ENCODE results near the gene MYD88.

MYD88 gene

DNA sequence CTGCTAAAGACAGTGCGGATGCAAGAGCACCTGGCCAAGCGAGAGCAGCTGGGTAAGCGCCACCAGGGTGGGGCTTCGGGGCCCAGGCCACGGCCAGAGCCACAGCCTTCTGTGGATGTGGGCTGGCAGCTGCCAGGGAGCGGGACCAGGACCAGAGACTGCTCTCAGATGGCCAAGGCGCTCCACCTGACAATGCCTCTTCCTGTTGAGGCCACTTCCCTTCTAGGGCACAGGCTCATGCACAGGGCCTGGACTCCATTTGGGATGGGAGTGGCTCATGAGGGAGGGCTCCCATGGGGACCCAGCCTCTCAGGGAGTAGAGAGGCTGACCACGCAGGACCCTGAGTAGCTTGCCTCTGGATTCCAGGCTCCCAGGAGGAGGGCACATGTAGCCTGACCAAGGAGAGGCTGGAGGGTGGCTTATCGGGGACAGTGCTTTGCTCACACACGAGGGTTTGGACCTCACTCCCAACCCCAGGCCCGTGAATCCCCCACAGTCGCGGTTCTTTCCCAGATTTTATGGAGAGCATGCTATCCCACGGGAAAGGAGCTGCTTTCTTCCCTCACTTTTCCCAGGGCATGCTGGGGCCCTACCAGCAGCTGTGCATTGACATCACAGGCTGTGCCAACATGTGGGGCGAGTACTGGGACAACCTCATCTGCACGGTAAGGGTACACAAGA is 26.6 kb upstream of the MYD88 start:
- H3K4me3 ChIP-seq (ENCODE audit: low read depth, low read length) = no peak overlapping the region

DNA sequence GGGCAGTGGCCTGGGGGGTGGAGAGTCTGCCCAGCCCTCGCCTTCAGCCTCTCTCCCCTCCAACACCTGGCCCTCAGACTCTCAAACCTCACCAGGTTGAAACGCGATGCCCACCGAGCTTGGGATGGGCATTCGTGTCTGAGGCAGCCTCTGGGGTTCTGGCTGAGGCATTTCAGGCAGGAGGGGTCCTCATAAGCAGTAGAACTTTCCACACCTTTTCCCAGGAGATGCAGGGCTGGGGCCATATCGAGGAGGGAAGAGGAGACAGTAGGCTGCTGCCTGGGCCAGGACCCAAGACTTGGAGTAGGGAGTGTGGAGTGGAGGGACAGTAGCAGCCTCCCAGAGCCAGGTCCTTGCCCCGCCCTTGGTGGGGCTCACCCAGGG is 26.1 kb upstream of the MYD88 start:
- no peak overlapping the region for H3K4me3 ChIP-seq (ENCODE audit: low read depth, low read length)

DNA sequence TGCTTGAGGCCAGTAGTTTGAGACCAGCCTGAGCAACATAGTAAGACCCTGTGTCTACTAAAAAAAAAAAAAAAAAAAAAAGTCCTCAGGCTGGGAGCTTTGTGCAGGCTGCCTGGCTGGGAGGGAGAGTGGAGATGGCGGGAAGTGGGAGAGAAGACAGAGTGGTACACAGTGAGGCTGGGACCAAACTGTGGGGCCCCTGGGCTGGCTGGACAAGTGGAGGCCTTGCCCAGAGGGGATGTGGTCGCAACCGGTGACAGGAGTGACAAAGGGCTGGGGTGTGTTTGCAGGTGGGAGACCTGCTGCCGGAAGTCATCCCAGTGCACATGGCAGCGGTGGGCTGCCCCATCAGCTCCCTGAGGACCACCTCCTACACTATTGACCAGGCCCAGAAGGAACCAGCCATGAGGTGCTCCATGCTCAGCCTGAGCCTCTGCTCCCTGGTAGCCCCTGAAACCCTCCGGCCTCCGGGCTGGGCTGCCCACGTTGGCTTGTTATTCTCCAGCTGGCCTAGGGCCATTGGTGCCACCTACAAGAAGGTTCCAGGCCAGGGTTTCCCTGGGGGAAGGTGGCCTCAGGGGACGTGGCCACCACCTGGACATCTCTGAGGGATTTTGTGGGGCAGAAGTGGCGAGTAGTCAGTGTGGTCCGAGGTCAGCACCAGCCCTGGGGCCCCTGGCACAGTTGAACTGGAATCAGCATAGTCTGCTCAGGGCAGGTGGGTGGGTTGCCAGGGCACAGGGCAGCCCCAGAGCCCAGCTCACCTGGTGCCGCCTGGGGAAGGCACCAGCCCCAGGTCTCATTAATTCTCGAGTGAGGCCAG is 24.2 kb upstream of the MYD88 start:
- no peak overlapping the region for H3K4me3 ChIP-seq (ENCODE audit: low read depth, low read length)

DNA sequence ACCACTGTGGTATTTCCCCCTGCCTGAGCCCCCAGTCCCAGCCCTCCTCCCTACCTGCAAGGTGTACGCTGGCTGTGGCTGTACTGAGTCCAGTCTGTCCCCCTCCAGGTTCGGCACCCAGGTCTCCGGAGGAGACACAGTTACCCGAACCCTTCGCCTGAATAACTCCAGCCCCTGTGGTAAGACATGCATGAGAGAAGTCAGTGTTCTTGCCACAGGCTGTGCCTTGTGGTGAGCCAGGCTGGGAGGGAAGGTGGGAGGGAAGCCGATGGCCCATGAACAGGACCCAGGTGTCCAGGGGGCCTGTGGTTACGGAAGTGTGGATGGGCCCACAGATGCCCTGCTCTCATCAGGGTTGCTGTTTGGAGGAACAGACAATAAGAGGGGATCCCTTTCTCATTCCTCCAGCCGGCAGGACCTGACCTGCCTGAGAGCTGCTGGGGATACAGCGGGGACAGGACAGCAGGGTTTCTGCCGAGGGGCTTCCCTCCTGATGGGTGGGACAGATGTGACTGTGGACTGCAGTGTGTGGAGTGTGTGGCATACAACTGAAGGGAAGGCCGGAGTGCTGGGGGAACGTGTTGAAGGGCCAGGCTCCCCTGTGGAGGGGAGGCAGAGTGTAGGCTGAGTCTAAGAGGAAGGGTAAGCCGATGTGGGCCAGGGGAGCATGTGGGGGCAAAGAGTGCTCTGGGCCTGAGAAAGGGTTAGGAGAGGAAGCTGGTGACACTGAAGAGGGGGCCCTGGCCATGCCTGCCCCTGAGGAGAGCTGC is 23.4 kb upstream of the MYD88 start:
- no peak overlapping the region for H3K4me3 ChIP-seq (ENCODE audit: low read depth, low read length)

DNA sequence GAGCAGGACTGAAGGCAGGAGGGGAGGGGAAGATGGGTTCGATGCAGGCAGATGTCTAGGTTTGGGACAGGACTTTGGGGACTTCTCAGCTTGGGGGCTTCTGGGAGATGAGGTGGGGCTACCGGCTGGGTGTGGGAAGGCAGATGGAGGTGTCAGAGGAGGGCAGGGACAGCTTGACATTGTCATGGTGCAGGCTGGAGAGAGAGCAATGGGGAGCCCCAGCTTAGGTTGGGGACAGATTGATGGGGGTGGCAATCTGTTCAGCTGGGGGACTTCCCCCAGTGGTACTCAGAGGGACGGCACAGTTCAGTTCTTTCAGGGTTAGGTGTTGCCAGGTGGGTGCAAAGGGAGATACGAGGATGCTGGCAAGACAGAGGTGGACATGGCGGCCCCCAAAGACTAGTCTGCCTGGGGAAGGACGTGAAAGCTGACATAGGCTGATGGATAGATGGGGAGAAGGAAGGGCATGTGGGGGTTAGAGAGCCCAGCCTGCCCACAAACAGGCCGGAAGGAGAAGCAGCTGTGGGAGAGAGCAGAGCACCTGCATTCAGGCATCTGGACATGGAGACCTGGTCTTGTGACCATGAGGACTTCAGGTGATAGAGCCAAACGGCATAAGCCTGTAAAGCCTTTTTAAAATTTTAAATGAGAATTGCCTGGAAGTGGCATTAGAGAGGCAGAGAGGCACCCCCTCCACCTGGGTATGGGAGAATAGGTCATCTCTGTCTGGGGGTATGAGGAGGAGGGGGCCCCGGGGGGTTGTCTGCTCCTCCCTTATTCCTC is 22.6 kb upstream of the MYD88 start:
- no peak overlapping the region for H3K4me3 ChIP-seq (ENCODE audit: low read depth, low read length)

DNA sequence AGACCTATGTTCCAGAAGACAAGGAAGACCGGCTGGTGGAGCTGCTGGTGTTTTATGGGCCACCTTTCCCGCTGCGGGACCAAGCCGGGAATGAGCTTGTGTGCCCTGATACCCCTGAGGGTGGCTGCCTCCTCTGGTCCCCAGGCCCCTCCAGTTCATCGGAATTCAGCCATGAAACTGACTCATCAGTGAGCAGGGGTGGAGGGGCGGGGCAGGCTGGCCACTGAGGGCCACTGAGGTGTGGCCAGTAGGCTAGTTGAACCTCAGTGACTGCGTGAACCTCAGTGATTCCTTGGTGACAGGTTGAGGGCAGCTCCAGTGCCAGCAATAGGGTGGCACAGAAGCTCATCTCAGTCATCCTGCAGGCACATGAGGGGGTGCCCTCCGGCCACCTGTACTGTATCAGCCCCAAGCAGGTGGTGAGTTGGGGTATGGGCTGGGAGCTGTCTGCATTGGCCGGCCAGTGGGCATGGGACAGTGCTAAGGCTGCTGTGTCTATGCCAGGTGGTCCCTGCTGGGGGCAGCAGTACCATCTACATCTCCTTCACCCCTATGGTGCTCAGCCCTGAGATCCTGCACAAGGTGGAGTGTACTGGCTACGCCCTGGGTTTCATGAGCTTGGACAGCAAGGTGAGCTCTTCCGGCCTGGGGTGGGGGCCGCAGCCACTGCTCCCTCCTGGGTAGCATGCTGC is 21.8 kb upstream of the MYD88 start:
- H3K4me3 ChIP-seq (ENCODE audit: low read depth, low read length) = no peak overlapping the region

DNA sequence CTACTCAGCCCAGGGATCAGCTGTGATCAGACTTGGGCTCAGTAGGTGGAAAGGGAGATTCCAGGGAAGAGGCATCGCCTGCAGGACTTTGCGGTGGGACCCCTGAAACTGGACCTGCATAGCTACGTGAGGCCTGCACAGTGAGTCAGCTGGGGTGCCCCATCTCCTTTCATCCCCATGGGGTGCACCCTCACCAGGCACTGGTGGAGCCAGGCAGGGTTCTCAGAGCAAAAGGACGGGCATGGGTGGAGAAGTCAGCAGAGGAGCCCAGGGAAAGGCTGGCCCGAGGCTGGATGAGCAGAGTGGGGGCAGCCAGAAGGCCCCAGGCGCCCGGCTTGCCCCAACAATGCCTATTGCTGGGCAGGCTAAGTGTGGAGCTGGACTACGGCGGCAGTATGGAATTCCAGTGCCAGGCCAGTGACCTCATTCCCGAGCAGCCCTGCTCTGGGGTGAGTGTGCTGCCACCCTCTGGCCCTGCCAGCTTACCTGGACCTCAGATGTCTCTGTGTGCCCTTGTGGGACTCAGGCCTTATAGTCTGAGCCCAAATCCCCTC is 21.2 kb upstream of the MYD88 start:
- no peak overlapping the region for H3K4me3 ChIP-seq (ENCODE audit: low read depth, low read length)

DNA sequence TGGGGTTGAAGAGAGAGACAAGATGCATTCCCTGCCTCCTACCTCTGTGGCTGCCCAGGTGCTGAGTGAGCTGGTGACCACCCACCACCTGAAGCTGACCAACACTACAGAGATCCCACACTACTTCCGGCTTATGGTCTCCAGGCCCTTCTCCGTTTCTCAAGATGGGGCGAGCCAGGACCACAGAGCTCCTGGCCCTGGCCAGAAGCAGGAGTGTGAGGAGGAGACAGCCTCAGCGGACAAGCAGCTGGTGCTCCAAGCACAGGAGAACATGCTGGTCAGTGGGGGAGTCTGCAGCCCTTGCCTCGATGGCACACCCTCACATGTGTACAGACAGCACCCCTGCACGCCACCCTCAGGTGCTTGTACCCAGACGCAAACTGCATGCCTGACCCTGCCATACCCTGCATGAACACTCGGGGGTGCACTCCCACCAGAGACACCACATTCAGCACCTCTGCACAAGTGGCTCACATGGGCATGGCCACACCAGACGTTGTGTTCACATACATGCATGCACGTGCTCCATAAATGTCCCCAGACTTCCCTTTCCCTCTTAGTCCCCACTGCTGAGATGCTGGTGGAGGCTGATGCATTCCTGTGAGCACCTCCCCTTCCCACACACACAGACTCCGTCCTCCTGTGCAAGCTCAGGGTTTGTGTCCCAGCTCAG is 20.6 kb upstream of the MYD88 start:
- no peak overlapping the region for H3K4me3 ChIP-seq (ENCODE audit: low read depth, low read length)

DNA sequence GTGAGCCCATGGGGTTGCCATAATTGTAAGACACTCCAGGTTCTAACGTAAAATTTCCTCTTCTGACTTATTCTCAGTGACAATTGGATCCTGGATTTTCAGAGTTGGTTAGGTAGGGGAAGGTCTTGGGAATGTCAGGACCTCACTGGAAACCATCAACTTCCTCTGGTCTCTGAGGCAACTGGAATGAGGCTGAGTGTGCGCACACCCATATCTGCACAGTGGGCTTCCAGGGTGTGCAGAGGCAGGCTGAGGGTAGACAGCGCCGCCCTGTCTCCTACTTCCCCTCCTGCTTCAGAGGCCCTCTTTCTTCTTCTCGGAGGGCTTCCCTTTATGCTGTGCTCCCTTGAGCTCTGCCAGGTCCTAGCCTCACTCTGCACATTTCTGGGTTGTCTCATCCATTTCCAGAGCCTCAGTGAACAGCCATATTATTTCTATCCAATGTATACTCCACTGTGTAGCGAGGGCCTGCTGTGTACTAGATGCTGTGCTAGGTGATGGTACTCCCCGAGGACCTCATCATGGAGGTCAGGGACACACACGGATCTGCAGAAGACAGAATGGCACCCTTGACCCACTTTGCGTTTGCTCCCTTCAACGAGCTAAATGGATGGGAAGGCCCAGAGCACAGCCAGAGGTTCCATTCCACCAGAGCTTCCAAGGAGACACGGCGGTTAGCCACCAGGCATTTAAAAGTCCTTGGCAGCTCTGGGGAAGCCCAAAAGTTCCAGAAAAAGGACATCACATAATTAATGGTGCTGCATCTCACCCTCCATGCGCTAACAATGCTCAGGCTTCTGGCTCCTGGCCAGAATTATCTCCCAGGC is 19.8 kb upstream of the MYD88 start:
- no peak overlapping the region for H3K4me3 ChIP-seq (ENCODE audit: low read depth, low read length)

DNA sequence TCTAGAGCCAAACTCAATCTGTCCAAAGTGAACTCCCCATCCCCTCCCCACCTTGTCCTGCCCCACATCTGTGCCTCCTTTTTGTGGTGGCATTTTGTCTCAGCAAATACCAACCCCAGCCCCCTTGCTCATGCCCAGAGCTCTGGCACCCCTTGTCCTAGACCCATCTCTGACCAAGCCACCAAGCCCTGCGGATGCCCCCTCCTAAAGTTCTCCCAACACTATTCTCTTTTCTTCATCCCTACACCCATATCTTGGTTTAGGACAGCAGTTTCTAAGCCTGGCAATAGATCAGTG is 19.3 kb upstream of the MYD88 start:
- H3K4me3 ChIP-seq (ENCODE audit: low read depth, low read length) = no peak overlapping the region

DNA sequence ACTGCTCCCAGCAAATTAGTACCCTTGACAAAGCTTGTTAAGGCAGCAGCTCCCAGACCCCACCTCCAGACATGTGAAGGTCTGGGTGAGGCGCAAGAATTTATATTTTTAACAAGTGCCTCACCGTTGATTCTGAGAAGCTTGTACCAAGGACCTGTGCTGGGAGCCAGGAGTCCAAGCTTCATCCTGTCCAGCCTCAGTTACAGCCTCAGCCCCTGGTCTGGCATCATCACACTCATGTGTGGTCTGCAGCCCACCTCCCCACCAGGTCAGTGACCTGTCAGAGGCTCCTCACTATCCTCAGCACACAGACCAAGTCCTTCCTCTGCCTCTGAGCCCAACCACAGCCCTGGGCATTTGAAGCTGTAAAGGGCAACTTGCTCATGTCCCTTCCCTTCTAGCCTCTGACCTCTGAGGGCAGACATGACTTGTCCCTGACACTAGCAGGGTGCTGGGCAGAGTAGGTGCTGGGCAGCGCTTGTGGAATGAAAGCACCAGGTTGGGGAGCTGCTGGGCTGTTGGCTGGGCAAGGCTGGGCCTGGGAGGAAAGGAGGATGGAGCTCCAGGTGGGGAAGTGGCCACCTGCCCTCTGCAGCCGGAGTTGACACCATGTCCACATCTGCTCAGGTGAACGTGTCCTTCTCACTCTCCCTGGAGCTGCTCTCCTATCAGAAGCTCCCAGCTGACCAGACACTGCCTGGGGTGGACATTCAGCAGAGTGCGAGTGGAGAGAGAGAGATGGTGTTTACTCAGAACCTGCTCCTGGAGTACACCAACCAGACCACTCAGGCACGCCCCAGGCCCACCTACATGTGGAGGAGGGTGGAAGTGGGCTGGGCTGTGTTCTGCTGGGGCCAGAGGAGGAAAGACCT is 18.4 kb upstream of the MYD88 start:
- no peak overlapping the region for H3K4me3 ChIP-seq (ENCODE audit: low read depth, low read length)

DNA sequence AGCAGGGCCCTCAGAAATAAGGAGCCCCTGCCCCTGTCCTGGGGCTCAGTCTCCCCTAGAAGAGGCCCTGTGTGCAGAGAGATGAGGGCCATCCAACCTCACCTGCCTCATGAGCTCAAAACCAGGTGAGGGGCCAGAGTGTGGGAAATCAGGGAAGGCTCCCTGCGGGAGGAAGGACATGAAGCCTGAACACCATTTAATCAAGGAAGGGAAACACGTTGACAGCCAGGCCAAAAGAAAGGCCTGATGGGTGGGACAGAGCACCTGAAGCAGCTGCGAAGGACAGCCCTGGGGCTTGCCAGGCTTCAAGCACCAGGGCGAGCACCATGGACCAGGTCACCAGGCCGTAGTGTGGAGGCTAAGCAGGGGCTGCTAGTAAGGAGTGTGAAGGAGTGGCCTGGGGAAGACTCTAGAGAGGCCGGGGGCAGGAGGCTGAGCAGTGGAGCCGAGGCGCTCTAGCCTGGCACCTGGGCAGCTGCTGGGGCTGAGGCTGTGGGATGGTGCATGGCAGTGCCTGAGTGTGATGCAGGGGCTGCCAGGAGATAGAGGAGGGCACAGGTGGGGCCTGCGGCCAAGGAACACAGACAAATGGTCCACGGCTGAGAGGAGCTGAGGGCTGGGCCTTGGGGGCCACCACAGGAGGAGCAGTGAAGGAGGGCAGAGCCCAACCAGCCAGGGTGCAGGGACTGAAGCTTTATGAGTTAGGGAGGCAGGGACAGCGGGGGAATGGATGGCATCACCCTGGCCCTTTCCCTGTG is 17.6 kb upstream of the MYD88 start:
- H3K4me3 ChIP-seq (ENCODE audit: low read depth, low read length) = no peak overlapping the region

DNA sequence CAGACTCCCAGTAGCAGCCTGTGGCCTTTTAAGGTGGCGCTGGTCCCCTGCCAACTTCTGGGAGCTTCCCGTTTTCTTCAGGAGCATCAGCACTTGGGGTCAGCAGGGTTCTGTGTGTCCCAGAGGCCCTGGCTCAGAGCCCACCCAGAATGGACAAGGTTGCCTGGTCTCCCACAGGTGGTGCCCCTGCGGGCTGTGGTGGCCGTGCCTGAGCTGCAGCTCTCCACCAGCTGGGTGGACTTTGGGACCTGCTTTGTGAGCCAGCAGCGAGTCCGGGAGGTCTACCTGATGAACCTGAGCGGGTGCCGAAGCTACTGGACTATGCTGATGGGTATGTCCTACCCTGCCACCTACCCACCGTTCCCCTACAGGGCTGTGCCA is 17.0 kb upstream of the MYD88 start:
- H3K4me3 ChIP-seq (ENCODE audit: low read depth, low read length) = no peak overlapping the region

DNA sequence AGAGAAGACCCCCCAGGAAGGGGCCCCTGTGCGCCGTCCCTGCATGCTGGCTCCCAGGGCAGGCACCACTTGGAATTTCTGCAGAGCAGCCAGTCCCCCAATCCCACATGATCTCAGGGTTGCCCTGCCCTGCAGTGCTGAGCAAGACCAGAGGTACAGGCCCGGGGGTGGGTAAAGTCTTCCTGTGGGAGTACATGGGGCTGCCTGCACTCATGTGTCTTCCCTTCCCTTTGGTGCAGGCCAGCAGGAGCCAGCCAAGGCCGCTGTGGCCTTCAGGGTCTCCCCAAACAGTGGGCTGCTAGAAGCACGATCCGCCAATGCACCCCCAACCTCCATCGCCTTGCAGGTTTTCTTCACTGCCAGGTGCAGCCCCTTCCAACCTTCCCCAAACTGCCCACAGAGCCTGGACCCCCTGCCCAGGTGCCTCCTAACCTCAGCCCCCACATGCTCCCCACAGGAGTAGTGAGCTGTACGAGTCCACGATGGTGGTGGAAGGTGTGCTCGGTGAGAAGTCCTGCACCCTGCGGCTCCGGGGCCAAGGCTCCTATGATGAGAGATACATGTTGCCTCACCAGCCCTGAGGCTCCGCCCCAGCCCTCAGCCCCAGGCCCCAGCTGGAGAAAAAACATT is 16.5 kb upstream of the MYD88 start:
- no peak overlapping the region for H3K4me3 ChIP-seq (ENCODE audit: low read depth, low read length)

DNA sequence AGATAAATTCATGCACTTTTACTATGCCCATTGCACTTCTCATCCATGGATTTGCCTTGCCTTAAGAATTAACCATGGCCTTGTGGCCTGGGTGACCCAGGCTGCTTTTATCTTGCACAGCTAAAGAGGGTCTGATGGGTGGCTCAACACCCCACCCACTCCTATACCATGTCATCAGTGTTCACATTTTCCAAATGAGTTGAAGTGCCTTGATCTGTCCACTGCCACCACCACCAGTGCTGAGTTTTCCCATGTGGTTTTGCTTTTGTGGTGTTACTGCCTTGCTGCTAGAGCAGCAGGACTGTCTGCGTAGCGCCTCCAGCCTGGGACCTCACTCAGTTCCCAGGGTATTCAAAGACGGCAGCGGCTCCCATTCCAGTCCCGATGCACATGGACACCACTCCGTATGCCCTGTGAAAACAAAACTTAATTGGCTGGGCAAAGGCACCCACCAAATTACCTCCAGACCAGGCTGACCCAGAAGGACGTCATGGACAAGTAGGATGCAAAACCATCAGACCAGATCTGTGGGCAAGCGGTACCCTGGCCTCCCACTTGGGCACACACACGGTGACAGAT is 15.7 kb upstream of the MYD88 start:
- H3K4me3 ChIP-seq (ENCODE audit: low read depth, low read length) = no peak overlapping the region

DNA sequence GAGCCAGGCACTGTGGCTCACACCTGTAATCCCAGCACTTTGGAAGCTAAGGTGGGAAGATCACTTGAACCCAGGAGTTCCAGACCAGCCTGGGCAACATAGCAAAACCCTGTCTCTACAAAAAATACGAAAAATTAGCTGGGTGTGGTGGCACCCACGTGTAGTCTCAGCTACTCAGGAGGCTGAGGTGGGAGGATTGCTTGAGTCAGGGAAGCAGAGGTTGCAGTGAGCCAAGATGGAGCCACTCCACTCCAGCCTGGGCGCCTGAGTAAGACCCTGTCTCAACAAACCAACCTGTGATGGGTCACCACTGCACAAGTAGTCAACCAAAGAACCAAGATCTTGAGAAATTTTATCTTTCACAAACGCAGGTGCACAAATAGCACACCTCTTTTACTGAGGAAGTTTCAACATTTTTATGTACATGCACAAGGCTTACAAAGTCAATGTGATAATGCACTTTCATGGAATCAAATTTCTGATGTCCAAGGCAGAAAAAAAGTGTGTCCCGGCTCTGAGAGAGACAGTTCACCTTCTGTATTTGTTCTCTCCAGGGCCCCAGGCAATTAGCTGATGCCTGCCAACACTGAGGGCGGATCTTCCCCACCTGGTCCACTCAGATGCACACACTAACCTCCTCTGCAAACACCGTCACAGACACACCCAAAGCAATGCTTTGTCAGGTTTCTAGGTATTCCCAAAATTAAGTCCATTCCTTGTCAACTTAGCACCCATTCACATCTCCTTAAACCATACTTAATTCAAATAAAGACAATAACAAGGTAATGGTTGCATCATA is 13.9 kb upstream of the MYD88 start:
- no peak overlapping the region for H3K4me3 ChIP-seq (ENCODE audit: low read depth, low read length)
